Thoracic aorta endothelial cell (primary cell): ENCODE measurements around the gene POPDC3. TPM values are rescaled to one million over a fixed set of nuclear protein-coding genes. Genes with fewer than 3 reads are reported as not detected.

ENCODE experiments used
- total RNA-seq: library from RNA; depleted of rRNA; stranded (reverse); fragments of >200 nt; gene quantifications from 2 replicates; pipeline ENCODE4 v1.2.3, GENCODE V29; 2012

Gene POPDC3
- 0.14 and 2.1 TPM in 2 replicates for total RNA-seq

GRCh38 chr6:105179244-105180065, at the start of gene POPDC3:
POPDC3 (minus strand) TSS chr6:105180014; CDS start chr6:105161909, 18,105 bp downstream.

Other genes with a start within 250 kb of the POPDC3 start
- gene LIN28B, start 222.9 kb downstream of the POPDC3 start, total RNA-seq = not detected in 2 replicates
- gene PREP, start 223.1 kb upstream of the POPDC3 start, total RNA-seq = 29.4 and 30.1 TPM in 2 replicates